Lower leg skin (tissue), 4 donors: Measurements from ENCODE around the gene FBXL19. TPM values are rescaled to one million over a fixed set of nuclear protein-coding genes. Genes with fewer than 3 reads are reported as not detected.

Source experiments
- DNase-seq, 2 donors: peaks; one replicate each; pipeline ENCODE4 v3.0.0-alpha.2; 2019; ENCODE audit warnings: low spot score in 2 of 2
- H3K4me3 ChIP-seq: fragments of 200-600 bp; sonication (generic); 2 replicates; pipeline ENCODE4 v1.5.1; 2017; ENCODE audit warnings: mild to moderate bottlenecking, low read depth; ENCODE audit not compliant: poor library complexity, severe bottlenecking
- CTCF ChIP-seq, 3 donors: fragments of 450-650 bp; IDR thresholded peaks; one replicate each; pipeline ENCODE4 v1.5.1; 2016; ENCODE audit warnings: antibody characterized with exemption in 3 of 3, mild to moderate bottlenecking in 3 of 3, moderate library complexity in 2 of 3
- POLR2A ChIP-seq, 2 donors: fragments of 450-650 bp; IDR thresholded peaks; one replicate each; pipeline ENCODE4 v1.6.1; 2016 to 2017; ENCODE audit warnings: antibody characterized with exemption in 2 of 2, mild to moderate bottlenecking in 1 of 2, moderate library complexity in 1 of 2
- WGBS, 2 donors: methylation state at CpG; one replicate each; pipeline ENCODE4 v1.1.5; 2018; 5-methylcytosine and 5-hydroxymethylcytosine counted together
- intact Hi-C: fragments of 100-400 bp; cut with DNase I; formaldehyde crosslinking; loops from one replicate; pipeline ENCODE4 v1.15.0; 2023; ENCODE audit warnings: low total_unique reads
- total RNA-seq, 4 donors: library from RNA; depleted of rRNA; stranded (reverse); fragments of >200 nt; gene quantifications; one replicate each; pipeline ENCODE4 v1.1.0, GENCODE V29; 2016

Gene FBXL19
- total RNA-seq, 4 donors from 2014 or later, result 17.7 to 25.1 (median 22.1) TPM

- intact Hi-C loops, result no loop called here
- no peak for DNase-seq
- no peak overlapping the region for H3K4me3 ChIP-seq
- TF ChIP-seq CTCF (IDR thresholded peaks at IDR 0.05) (no peak), POLR2A (IDR thresholded peaks at IDR 0.05) (no peak)
- 88 to 96% methylated on average over 18 to 19 of the region's 19 CpGs for WGBS, 2 donors
These were observed 42.8 kb downstream of the FBXL19 start for GRCh38 chr16:30966033-30966619.

- 86 to 88% methylated on average over 4 of the region's 4 CpGs for WGBS, 2 donors
- H3K4me3 ChIP-seq, result no peak overlapping the region
- TF ChIP-seq POLR2A (IDR thresholded peaks at IDR 0.05) (no peak), CTCF (IDR thresholded peaks at IDR 0.05) (no peak)
- DNase-seq, result no peak
- intact Hi-C loops, result no loop called here
These were observed 44.4 kb downstream of the FBXL19 start for GRCh38 chr16:30967795-30968194.

- intact Hi-C loops, result no loop called here
- 94 to 95% methylated on average over 19 of the region's 19 CpGs for WGBS, 2 donors
- DNase-seq, result no peak
- no peak overlapping the region for H3K4me3 ChIP-seq
- no peak for TF ChIP-seq CTCF (IDR thresholded peaks at IDR 0.05)
These were observed 46.0 kb downstream of the FBXL19 start for GRCh38 chr16:30969246-30969842.

GRCh38 chr16:30971298-30971697 is 47.9 kb downstream of the FBXL19 start:
- TF ChIP-seq POLR2A (IDR thresholded peaks at IDR 0.05), result no peak
- WGBS, 2 donors, result 95 to 97% methylated on average over 14 of the region's 14 CpGs
- no peak for DNase-seq
- intact Hi-C loops, result no loop called here
- no peak overlapping the region for H3K4me3 ChIP-seq

- no peak for TF ChIP-seq POLR2A (IDR thresholded peaks at IDR 0.05)
- no peak for TF ChIP-seq CTCF (IDR thresholded peaks at IDR 0.05)
- intact Hi-C loops, result no loop called here
- 82 to 84% methylated on average over 7 of the region's 7 CpGs for WGBS, 2 donors
These were observed 49.5 kb downstream of the FBXL19 start for GRCh38 chr16:30972872-30973271.

GRCh38 chr16:30974348-30974747 is 51.0 kb downstream of the FBXL19 start:
- intact Hi-C loops, result no loop called here
- no peak overlapping the region for H3K4me3 ChIP-seq
- 95 to 99% methylated on average over 6 of the region's 6 CpGs for WGBS, 2 donors
- no peak for TF ChIP-seq POLR2A (IDR thresholded peaks at IDR 0.05)
- TF ChIP-seq CTCF (IDR thresholded peaks at IDR 0.05), result no peak
- DNase-seq, result no peak

More at GRCh38 chr16:30972872-30973271, 49.5 kb downstream of the FBXL19 start:
- DNase-seq, result no peak
- H3K4me3 ChIP-seq, result no peak overlapping the region
